ENCODE data around the gene ETS2.

The ETS2 gene

DNA sequence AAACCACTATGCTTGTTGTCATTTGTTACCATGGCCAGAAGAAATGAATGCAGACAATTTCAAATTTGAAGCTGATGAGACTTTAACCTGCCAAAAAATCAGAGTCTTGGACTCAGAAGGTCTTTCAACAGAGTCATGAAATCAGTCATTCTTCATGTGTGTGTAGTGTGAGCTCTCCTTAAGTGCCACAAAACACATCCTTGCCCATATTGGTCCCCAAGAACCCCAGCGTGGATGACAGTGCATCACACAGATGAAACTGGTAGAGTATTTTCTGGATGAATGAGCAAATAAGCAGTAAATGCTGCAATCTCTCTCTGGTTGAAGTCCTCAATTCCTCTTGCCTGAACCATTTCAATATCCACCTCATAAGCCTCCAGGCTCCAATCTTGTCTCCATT lies 28.7 kb upstream of the ETS2 start:
- Histone ChIP-seq H3K4me1 (ENCODE audit: low read length) (peaks cover 6% of the 10 kb centered on the region; the same call in 1 of the 2 replicates), H3F3A (ENCODE audit: insufficient read depth, low read length) (no peaks in the 10 kb centered on the region), H3K4me3 (ENCODE audit: low read length) (no peak overlapping the region), H4K20me1 (ENCODE audit: insufficient read depth, low read length) (no peaks in the 10 kb centered on the region), H3K27ac (ENCODE audit: low read length) (no peak overlapping the region), H3K9me2 (replicated peaks; ENCODE audit: insufficient read depth, low read length) (no peaks in the 10 kb centered on the region), H3K79me2 (ENCODE audit: low read length) (no peaks in the 10 kb centered on the region), H3K9me3 (replicated peaks; ENCODE audit: insufficient read depth, low read length) (no peaks in the 10 kb centered on the region), H3K9ac (ENCODE audit: low read length) (no peak overlapping the region), H3K36me3 (replicated peaks; ENCODE audit: insufficient read depth, low read length) (no peaks in the 10 kb centered on the region), H3K4me2 (ENCODE audit: low read depth, low read length) (no peak overlapping the region), H3K27me3 (replicated peaks; ENCODE audit: insufficient read depth, low read length) (peaks cover 87% of the 10 kb centered on the region), H2AFZ (ENCODE audit: low read length) (no peak overlapping the region)
- DNase-seq, result no peak
- TF ChIP-seq EZH2phosphoT487 (IDR thresholded peaks at IDR 0.05; ENCODE audit: low read length) (no peak), EZH2 (optimal IDR thresholded peaks at IDR 0.05; ENCODE audit: low read depth, low read length) (no peak)
- TF ChIP-seq, protein P1, sequence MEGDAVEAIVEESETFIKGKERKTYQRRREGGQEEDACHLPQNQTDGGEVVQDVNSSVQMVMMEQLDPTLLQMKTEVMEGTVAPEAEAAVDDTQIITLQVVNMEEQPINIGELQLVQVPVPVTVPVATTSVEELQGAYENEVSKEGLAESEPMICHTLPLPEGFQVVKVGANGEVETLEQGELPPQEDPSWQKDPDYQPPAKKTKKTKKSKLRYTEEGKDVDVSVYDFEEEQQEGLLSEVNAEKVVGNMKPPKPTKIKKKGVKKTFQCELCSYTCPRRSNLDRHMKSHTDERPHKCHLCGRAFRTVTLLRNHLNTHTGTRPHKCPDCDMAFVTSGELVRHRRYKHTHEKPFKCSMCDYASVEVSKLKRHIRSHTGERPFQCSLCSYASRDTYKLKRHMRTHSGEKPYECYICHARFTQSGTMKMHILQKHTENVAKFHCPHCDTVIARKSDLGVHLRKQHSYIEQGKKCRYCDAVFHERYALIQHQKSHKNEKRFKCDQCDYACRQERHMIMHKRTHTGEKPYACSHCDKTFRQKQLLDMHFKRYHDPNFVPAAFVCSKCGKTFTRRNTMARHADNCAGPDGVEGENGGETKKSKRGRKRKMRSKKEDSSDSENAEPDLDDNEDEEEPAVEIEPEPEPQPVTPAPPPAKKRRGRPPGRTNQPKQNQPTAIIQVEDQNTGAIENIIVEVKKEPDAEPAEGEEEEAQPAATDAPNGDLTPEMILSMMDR (IDR thresholded peaks at IDR 0.05; ENCODE audit: low read length), result no peak

GRCh38 chr21:38777531-38777930 lies 28.2 kb upstream of the ETS2 start:
- H3K4me2 ChIP-seq (ENCODE audit: low read depth, low read length), result no peak overlapping the region

DNA sequence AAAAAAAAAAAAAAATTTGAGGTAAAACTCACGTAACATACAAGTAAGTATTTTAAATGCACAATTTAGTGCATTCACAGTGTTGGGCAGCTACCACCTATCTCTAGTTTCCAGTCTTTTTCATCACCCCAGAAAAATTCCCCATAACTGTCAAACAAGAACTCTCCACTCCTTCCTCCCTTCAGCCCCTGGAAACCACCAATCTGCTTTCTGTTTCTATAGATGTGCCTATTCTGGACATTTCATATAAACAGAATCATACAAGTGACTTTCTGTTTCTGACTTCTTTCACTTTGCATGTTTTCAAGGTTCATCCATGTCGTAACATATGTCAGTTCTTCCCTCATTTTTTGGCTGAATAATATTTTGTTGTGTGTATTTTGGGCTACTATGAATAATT lies 24.9 kb upstream of the ETS2 start:
- no peak overlapping the region for H3K9ac ChIP-seq (ENCODE audit: low read length)
- no peaks in the 10 kb centered on the region for H3K9me3 ChIP-seq (replicated peaks; ENCODE audit: insufficient read depth, low read length)
- H4K20me1 ChIP-seq (ENCODE audit: insufficient read depth, low read length), result no peaks in the 10 kb centered on the region
- no peaks in the 10 kb centered on the region for H3K9me2 ChIP-seq (replicated peaks; ENCODE audit: insufficient read depth, low read length)
- H3K27me3 ChIP-seq (replicated peaks; ENCODE audit: insufficient read depth, low read length), result peaks cover 55% of the 10 kb centered on the region
- no peaks in the 10 kb centered on the region for H3K79me2 ChIP-seq (ENCODE audit: low read length)
- H3K4me1 ChIP-seq (ENCODE audit: low read length), result peaks cover 6% of the 10 kb centered on the region; the same call in 1 of the 2 replicates
- DNase-seq, result peak; percentile 88
- TF ChIP-seq EZH2phosphoT487 (IDR thresholded peaks at IDR 0.05; ENCODE audit: low read length), result no peak
- TF ChIP-seq EZH2 (optimal IDR thresholded peaks at IDR 0.05; ENCODE audit: low read depth, low read length), result no peak
- TF ChIP-seq, protein P1 (IDR thresholded peaks at IDR 0.05; ENCODE audit: low read length), result no peak
- no peak overlapping the region for H3K4me3 ChIP-seq (ENCODE audit: low read length)
- no peaks in the 10 kb centered on the region for H3F3A ChIP-seq (ENCODE audit: insufficient read depth, low read length)
- peak overlapping the region; percentile 45 for H3K4me2 ChIP-seq (ENCODE audit: low read depth, low read length)
- H3K27ac ChIP-seq (ENCODE audit: low read length), result no peak overlapping the region
- no peak overlapping the region for H2AFZ ChIP-seq (ENCODE audit: low read length)
- H3K36me3 ChIP-seq (replicated peaks; ENCODE audit: insufficient read depth, low read length), result no peaks in the 10 kb centered on the region

More at GRCh38 chr21:38777531-38777930, 28.2 kb upstream of the ETS2 start:
- Histone ChIP-seq H3K9me3 (replicated peaks; ENCODE audit: insufficient read depth, low read length) (no peaks in the 10 kb centered on the region), H3K36me3 (replicated peaks; ENCODE audit: insufficient read depth, low read length) (no peaks in the 10 kb centered on the region), H3K4me3 (ENCODE audit: low read length) (no peak overlapping the region), H3K79me2 (ENCODE audit: low read length) (no peaks in the 10 kb centered on the region), H3K27ac (ENCODE audit: low read length) (no peak overlapping the region), H3F3A (ENCODE audit: insufficient read depth, low read length) (no peaks in the 10 kb centered on the region), H4K20me1 (ENCODE audit: insufficient read depth, low read length) (no peaks in the 10 kb centered on the region), H2AFZ (ENCODE audit: low read length) (no peak overlapping the region), H3K9me2 (replicated peaks; ENCODE audit: insufficient read depth, low read length) (no peaks in the 10 kb centered on the region), H3K27me3 (replicated peaks; ENCODE audit: insufficient read depth, low read length) (peaks cover 82% of the 10 kb centered on the region), H3K9ac (ENCODE audit: low read length) (no peak overlapping the region), H3K4me1 (ENCODE audit: low read length) (peaks cover 6% of the 10 kb centered on the region; the same call in 1 of the 2 replicates)
- no peak for TF ChIP-seq EZH2 (optimal IDR thresholded peaks at IDR 0.05; ENCODE audit: low read depth, low read length)
- no peak for TF ChIP-seq EZH2phosphoT487 (IDR thresholded peaks at IDR 0.05; ENCODE audit: low read length)
- TF ChIP-seq, protein P1 (IDR thresholded peaks at IDR 0.05; ENCODE audit: low read length), result no peak
- no peak for DNase-seq
